Measurements from ENCODE around the gene TMPRSS4.

DNA sequence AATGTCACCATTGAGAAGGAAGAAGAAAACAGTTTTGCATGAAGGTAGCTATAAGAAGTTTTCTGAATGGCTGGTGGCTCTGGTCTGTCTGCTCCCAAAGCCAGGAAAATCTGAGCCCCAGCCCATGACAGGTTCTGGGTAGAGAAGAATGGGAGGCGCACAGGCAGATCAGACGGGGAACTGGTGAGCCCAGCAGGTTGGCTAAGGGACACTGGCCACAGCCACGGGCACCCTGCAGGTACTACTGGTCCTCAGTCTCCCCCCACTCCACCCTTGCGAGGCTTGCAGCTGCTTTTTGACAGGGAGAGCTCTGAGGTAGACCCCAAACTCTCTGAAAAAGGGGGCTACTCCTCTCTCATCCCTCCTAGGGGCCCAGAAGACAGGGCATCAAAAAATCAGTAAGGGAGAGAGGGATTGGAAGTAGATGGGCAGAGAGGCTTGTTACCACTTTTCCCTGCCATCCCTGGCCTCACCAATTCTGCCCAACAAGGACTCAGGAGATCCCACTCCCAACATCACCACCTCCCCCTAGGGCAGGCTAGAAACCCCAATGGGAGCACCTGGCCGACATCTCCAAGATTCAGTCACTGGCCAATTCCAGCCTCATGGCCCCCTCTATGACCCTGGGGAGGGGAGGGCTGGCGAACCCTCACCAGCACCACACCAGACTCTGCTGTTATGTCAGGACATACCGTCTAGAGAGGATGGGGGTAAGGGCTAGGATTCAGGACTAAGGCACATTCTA, 58.3 kb downstream of the TMPRSS4 start:
- TF ChIP-seq EZH2 (IDR thresholded peaks at IDR 0.05; ENCODE audit: insufficient read depth, poor library complexity, severe bottlenecking), result no peak
- no peak for TF ChIP-seq EZH2phosphoT487 (IDR thresholded peaks at IDR 0.05; ENCODE audit: insufficient read depth, low read depth)
